HCT116 (cell line): ENCODE data around the gene NFKB2.

Experiments used
- ATF3 ChIP-seq: IDR thresholded peaks from 2 replicates; pipeline ENCODE4 v1.6.1; 2012
- CEBPB ChIP-seq: IDR thresholded peaks from 2 replicates; pipeline ENCODE4 v1.6.1; 2012; ENCODE audit warnings: low read depth
- CTCF ChIP-seq, 3 experiments: fragments of 200-600 bp in 1 of 3; sonication (generic) in 1 of 3; IDR thresholded peaks in 2 of 3; conservative IDR thresholded peaks in 1 of 3; 2 replicates each; pipeline ENCODE4 v1.5.1; 2012 to 2017; ENCODE audit warnings: low read depth in 2 of 3, low read length in 2 of 3, antibody characterized with exemption in 1 of 3, borderline replicate concordance in 1 of 3, control low read depth in 1 of 3, mild to moderate bottlenecking in 1 of 3, mixed read lengths in 1 of 3, mixed run types in 1 of 3, moderate library complexity in 1 of 3; ENCODE audit not compliant: insufficient read depth in 1 of 3
- MAX ChIP-seq: IDR thresholded peaks from 2 replicates; pipeline ENCODE4 v1.6.1; 2012
- POLR2A ChIP-seq: IDR thresholded peaks from 2 replicates; pipeline ENCODE4 v1.7.0; 2011; ENCODE audit warnings: borderline replicate concordance; ENCODE audit not compliant: insufficient read depth, insufficient read length; ENCODE audit errors: extremely low read depth
- POLR2AphosphoS5 ChIP-seq: IDR thresholded peaks from 2 replicates; pipeline ENCODE4 v1.6.1; 2011; ENCODE audit warnings: mild to moderate bottlenecking, low read depth, low read length, moderate library complexity
- RAD21 ChIP-seq: IDR thresholded peaks from 2 replicates; pipeline ENCODE4 v1.6.1; 2012; ENCODE audit warnings: low read depth, mild to moderate bottlenecking
- REST ChIP-seq: IDR thresholded peaks from 2 replicates; pipeline ENCODE4 v1.6.1; 2012; ENCODE audit warnings: low read depth
- SIN3A ChIP-seq: IDR thresholded peaks from 2 replicates; pipeline ENCODE4 v1.6.1; 2012; ENCODE audit warnings: low read depth
- SP1 ChIP-seq: IDR thresholded peaks from 2 replicates; pipeline ENCODE4 v1.6.1; 2012; ENCODE audit warnings: low read depth
- SRF ChIP-seq: IDR thresholded peaks from 2 replicates; pipeline ENCODE4 v1.6.1; 2012; ENCODE audit warnings: low read depth
- ZNF274 ChIP-seq: fragments of 200-500 bp; sonication (Bioruptor generic); IDR thresholded peaks from 2 replicates; pipeline ENCODE4 v1.6.1; 2014; ENCODE audit warnings: mild to moderate bottlenecking, low read depth, low read length, inconsistent platforms

- TF ChIP-seq SP1 (no peak), CEBPB (no peak), CTCF (IDR thresholded peaks at IDR 0.05 in 2 of 3, conservative IDR thresholded peaks at IDR 0.05 in 1 of 3; ENCODE audit: borderline replicate concordance in 1 of 3, insufficient read depth in 1 of 3, low read depth in 2 of 3, low read length in 2 of 3) (no peak), SRF (no peak), RAD21 (no peak), POLR2A (no peak), SIN3A (no peak), REST (no peak), MAX (no peak), ZNF274 (no peak), POLR2AphosphoS5 (no peak), ATF3 (no peak)
Measured at GRCh38 chr10:102407425-102408130, 12.1 kb downstream of the NFKB2 start.
